NCI-H2029 (cell line): ENCODE data around the gene C4orf50.

Experiments
- DNase-seq: peaks from one replicate; lab custom pipeline; 2025; lab: John Stamatoyannopoulos, UW

C4orf50 gene

DNA sequence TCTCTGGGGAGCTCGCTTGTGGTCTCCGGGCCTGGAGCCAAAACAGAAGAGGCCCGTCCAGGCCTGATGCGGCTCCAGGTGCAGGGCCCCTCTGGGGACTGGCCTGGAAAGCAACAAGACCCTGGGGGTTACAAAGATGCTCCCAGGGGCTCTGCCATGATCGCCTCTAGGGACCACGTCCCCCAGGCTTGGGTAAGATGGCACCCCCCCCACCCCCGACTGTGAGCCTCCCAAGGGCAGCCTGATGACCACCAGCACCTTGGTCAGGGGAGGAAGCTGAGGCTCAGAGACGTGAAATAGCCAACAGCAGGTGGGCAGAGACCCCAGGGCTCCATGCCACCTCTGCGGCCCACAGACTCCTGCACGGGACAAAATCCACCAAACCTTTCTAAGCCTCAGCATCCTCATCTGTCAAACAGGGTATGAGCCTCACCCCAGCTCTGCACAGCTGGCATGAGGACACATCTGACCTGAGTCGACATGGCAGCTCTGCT is 25.4 kb downstream of the C4orf50 start:
- no peak for DNase-seq

- no peak for DNase-seq
These were observed 25.9 kb downstream of the C4orf50 start for GRCh38 chr4:5992171-5992827.

GRCh38 chr4:5991405-5991804 is 26.8 kb downstream of the C4orf50 start:
- DNase-seq = no peak

DNA sequence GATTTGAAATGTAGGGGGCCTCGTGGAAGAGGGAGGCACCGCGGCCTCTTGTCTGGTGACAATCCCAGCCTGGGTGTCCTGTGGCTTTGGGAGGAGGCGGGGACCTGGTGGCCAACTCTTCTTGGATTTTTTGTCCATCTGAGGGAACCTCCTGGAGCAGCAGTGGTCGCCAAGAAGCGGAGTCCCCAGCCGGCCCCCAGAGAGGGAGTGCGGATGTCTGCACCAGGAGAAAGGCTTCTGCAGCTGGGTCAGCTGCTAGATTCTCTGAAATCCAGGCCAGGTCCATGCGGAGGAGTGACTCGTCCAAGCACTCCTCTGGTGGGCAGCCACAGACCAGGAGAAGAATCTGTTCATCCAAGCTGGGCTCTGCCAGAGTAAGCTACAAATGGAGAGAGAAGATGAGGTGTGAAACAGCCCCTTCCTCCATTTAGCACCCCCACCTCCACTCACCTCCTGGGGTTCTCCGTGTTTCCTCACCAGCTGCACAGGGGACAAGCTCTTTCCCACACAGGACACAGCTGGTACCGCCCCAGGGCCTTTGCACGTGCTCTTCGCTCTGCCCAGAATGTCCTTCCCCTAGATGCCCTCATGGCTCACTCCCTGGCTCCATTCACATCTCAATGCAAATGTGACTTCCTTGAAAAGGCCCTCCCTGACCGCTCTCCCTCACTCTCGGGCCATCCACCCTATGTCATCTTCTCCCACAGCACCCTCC is 27.6 kb downstream of the C4orf50 start:
- DNase-seq = no peak

DNA sequence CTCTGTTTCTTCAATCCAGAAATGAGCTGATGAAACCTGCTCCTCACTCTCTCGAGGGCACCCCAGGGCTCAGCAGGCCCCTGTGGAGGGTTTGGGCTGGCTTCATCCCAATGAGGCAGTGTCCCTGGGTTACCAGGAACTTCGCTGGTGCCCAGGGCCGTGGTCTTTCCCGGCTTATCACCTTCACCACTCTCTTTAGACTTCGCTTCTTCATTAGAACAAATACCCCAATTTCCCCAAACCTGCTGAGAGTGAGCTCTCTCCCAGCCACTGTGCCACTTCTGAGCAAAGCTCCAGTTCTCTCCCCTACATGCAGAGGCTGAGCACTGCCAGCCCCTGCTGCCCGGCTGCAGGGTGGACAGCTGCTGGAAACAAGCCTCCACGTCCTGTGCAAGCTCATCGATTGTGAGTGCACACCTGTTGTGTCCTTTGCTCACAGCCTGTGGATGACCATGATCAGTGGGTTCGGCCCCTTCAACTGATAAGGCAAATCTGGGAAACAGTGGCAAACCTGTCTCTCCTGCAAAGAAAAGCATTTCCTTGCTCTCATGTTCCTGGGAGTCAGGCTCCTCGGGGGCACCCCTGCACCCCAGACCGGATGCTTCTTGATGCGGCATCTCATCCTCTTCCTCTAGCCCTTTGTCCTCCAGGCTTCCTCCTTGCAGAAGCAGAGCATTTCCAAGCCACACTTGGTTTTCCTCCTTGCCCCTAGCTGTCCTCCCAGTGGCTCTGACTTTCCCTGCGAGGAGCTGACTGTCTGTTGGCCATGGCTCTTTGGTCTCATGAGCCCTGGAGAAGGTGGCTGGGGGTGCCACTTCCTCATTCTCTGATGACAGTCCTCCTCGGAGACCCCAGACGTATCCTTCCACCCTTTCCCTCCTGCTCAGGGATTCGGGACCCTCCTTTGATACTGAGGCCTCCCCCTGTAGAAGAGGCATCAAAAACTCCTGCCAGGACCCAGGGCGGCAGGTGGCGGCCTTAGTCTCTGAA is 28.7 kb downstream of the C4orf50 start:
- no peak for DNase-seq

- no peak for DNase-seq
These were observed 30.0 kb downstream of the C4orf50 start for GRCh38 chr4:5988086-5988845.

DNA sequence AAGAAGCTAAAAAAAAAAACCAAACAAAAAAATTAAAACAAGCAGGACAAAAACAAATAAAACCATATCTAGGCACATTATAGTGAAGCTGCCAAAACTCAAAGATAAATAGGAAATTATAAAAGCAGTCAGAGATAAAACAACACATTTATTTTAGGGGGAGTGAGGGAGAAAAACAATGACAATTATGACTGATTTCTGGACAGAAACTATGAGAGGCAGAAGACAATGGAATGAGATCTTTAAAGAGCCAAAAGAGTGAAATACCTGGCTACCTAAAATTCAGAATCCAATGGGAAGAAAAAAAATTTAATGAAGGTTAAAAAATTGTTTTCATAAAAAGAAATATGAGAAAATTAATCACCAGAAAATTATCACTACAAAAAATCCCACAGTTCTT is 33.4 kb downstream of the C4orf50 start:
- no peak for DNase-seq

DNA sequence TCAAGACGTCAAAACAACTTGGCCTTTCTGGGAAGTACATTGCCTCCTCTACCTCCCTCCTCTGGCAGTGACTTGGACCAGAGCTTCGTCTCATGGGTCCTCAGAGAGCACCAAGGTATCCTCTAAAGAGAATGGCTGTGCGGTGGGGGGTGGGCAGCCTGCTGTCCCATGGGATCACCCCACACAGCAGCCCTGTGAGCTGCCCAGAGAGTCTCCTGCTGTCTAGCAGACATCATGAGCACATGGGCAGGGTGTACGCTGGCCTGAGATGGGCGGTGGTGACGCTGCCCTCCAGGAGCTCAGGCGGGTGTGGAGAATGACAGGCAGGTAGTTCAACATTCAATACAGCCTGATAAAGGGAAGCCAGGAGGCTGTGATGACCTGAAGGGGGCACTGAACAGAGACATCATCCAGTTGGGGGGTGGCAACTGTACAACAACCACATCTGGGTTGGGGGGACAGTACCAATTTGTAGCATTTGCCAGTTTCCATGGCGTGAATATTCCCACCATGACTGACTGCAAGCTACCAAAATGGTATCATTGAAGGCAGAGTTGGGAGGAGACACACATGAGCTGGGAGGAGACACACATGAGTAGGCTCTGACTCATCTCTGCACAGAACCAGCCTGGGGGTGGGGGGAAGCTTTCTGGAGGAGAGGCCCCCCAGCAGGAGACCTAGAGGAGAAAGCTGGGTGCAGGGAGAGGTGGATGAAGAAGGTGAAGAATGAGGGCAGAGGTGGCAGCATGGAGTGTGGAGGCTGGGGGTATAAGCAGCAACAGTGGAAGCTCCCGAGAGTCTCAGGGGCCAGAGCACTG is 35.9 kb downstream of the C4orf50 start:
- no peak for DNase-seq

- DNase-seq = no peak
These were observed 37.6 kb downstream of the C4orf50 start for GRCh38 chr4:5980436-5981155.

DNA sequence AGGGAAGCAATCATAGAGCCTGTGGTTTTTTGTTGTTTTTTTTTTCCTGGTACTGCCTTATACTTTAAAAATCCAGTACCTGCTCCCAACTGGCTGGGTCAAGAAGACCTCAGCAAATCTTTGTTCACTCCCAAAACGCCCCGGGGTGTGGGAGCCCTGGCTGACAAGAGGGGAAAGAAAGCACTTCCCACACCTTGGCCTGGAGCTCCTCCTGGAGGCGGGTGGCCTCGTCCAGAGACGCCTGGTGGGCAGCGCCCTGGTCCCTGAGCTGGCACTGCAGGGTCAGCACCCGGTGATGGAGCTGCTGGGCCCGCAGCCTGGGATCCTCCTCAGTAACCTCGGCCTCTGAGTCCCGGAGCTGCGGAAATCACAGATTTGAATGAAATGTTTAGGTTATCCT is 38.2 kb downstream of the C4orf50 start:
- peak; percentile 39 for DNase-seq

GRCh38 chr4:5976921-5977320 is 41.3 kb downstream of the C4orf50 start:
- no peak for DNase-seq

- DNase-seq = no peak
These were observed 41.8 kb downstream of the C4orf50 start for GRCh38 chr4:5976431-5976830.

DNA sequence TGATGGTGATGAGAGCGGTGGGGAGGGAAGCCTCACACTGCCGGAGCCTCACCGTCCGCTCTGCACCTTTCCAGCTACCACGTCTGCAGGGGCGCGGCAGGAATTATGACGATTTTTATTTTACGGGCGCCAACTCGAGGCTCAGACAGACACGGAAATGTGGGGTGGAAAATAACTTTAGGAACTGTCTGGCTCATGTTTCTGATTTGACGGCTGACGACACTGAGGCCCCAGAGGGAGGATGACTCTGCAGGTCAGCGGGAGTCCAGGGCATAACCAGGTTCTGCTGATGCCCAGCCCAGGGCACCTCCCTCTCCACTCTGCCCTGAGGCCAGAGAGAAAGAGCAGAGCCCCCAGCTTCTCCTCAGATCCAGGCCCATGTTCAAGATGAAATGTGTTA is 43.9 kb downstream of the C4orf50 start:
- DNase-seq = no peak

- no peak for DNase-seq
These were observed 44.6 kb downstream of the C4orf50 start for GRCh38 chr4:5973486-5974220.

DNA sequence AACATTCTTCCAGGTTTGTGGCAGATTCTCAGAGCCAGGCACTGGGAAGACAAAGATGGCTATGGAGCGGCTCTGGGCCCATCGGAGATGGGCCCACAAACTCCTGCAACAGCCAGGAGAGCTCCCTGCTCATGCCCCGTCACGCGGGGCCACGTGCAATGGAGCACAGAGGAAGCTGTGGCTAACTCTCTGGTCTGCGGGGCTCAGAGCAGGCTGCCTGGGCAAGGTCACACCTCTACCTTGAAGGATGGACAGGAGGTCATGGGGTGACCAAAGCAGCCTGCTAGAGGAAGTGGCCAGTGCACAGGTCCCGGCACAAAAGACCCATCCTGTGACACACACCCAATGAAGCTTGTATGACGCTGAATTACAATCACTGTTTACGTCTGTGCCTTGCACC is 45.2 kb downstream of the C4orf50 start:
- no peak for DNase-seq

- DNase-seq = no peak
These were observed 45.7 kb downstream of the C4orf50 start for GRCh38 chr4:5972571-5972970.

DNA sequence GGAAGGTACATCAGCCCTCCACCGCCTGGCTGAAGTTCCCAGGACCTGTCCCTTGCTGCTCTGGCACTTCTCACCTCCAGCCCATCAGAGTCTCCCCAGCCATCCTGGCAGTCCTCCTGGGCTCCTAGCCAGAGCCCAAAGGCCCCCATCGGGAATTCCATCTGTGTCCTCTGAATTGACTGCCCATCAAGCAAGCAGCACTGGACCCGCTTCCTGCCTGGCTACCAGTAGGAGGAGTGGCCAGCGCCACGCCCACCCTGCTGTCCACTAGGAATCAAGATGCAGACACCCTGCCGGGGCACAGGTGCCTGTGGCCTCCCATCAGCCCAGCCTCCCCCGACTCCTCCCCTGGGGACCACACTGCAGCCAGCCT is 47.2 kb downstream of the C4orf50 start:
- DNase-seq = no peak

GRCh38 chr4:5970381-5971077 is 47.7 kb downstream of the C4orf50 start:
- no peak for DNase-seq

- DNase-seq = no peak
These were observed 48.5 kb downstream of the C4orf50 start for GRCh38 chr4:5969777-5970176.
